Stimulated activated CD8-positive, alpha-beta memory T cell treated with anti-CD3 and anti-CD28 coated beads, Interleukin-4, amount 100 ng/mL, for 4 hours (primary cell): ENCODE data around the gene NTM.

Experiments used
- DNase-seq, 2 donors: peaks; one replicate each; pipeline ENCODE4 v3.0.0-alpha.2; 2020; ENCODE audit warnings: low read depth in 2 of 2, low spot score in 1 of 2

The NTM gene

GRCh38 chr11:131880976-131881375 lies 510.6 kb downstream of the NTM start:
- DNase-seq, result no peak

DNA sequence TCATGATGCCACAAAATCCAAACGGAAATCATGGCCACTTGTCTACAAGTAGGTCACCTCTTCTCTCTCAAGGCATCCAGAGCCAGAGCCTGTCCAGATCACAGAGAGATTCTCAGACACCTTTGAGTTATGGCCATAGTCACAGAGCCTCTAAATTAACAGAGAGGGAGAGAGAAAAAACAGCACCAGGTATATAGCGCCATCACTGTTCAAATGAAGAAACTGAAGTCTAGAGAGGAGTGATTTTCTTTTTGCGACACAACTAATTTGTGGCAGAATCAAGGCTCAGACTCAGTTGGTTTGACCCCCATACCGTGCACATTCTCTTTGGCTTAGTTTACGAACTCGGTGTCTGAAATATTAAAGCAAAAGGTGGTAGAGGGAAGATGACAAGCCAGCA lies 512.9 kb downstream of the NTM start:
- no peak for DNase-seq

DNA sequence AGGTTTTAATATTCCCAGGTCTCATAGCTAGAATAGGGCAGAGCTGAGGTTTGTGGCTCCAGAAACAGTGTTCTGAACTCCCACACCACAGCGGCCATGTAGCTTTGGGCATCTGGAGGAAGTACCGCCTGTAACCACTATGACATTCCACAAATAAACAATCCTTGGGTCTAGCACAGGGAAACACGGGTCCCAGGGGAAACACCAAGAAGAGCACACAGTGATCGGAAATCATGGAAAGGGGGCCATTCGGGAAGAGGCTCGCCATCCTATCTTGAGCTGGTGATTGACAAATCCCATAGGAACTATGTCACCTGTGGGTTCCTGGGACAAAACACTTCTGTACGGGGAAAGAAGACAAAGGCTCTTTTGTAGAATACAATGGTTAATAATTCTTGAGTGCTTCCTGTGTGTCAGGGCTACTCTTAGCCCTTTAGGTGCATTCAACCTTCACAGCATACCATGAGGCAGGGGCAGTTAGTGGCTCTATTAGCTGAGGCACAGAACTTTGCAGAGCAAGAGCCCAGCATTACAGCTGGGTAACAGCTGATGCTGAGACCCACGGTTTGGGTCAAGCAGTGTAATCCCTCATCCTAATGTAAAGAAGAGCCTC lies 514.2 kb downstream of the NTM start:
- DNase-seq, result no peak

DNA sequence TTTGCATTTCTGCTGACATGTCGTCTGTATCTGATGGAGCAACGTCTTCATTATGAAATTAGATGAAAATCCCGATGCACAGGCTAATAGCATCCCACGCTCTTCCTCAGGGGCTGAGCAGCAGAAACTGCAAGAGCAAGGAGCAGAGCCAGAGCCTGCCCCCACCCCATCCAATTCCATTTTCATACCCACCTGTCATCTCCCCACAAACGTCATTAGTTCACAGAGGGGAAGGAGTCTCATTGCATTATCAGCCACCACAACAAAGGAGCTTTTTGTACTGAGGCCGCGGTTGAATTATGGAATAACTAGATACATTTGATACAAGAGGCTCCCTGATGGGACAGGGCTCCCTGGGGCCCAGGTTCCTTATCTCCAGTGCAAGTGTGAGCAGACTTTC lies 515.0 kb downstream of the NTM start:
- no peak for DNase-seq

GRCh38 chr11:131886201-131886600 lies 515.8 kb downstream of the NTM start:
- DNase-seq, result no peak

DNA sequence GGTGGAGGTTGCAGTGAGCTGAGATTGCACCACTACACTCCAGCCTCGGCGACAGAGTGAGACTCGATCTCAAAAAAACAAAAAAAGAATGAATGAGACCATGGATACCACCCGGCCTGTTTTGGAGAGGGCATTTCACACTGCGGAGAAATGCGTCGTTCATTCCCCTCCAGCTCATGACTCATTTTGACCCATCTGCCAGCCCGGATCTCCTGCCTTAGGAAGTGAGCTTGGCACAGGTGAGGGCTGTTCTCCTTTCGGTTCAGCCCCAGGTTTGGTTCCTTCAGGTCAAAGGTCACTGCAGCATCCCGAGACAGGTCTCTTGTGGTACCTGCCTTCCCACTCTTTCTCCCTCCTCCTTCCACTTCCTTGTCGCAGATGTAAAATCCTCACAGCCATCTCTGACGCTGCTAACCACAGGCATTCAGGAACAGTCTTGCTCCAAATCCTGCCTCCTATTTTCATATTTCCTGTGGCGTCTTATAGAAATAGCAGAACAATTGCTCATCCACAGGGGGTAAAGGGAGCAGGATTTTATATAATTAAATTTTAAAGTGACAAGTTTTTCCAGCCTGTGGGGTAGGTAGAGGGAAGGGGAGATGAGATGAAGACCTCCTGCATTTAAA lies 517.9 kb downstream of the NTM start:
- no peak for DNase-seq

DNA sequence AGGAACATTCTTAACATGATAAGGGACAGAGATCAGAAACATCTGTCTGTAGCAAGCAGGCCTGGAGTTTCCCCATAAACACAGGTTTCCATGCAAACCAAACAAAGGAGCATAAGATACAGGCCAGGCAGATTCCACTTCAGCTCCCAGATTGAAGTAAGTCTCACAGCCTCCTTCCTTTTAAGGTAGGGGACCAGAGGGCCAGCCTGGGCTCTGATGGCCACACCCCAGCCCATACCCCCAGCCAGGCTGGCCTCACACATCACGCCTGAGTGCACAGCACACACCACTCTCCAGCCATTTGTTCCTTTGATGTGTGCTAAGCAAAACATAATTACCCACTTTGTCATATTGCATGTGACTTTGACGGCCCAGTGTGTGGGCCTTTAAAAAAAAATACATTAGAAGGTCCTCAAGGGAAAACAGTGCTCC lies 518.7 kb downstream of the NTM start:
- no peak for DNase-seq

- no peak for DNase-seq
Observed at GRCh38 chr11:131889760-131890581, 519.6 kb downstream of the NTM start.

- no peak for DNase-seq
Observed at GRCh38 chr11:131893103-131893890, 522.9 kb downstream of the NTM start.

DNA sequence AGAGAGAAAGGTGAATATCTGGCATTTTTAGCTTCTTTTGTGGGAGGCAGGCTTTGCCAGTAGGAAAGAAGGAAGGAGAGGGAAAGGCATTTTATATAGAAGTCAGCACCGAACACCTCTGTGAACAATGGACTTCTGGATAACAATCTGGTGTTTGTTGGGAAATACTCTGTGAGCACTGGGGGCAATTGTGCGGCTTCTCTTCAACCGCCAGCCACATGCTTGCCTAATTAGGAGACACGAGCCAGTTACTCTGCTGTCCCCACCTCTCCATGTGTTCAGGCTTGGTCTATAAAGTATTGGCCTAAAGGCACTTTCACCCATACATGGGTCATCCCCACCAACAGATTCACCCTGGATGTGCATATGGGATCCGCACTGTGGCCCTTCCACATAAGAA lies 523.6 kb downstream of the NTM start:
- DNase-seq, result no peak

DNA sequence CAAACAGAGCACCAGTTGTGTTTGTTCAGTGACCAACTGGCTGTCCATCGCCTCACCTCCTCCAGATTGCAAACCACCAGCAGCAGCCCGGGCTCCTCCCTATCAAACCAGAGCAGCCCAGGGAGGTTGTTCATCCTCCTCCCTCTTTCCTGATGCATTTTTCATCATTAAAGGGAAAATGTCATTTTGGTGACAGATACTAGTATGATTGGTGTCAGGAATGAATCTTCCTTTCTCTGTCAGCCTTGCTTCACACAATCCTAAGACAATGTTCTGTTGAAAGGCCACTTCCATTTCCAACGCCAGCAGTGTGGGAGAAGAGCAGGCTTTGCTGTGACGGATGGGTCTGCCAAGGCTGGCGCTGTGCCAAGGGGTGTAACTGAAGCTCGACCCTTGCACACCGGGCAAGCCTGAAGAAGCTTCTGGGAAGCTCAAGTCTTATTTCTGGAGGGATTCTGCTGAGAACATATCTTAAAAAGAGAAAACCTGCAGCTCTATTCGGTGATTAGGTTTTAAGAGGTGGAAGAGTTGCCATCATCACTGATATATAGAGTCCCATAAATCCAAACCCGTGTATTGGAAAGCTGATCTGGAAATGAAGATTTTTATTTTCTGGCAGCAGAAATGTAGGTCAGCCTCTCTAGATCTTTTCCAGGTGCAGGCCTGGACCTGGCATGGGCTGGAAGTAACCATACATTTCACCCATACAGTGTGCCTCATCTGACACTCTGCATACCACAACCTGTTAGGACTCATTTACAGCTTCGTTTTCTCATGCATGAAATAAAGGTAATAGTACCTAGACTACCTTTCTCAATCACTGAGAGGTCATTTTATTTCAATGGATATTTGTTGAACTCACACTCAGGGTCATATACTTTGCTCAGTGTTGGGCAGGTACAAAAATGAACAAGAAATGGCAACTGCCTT lies 524.5 kb downstream of the NTM start:
- DNase-seq, result no peak

GRCh38 chr11:131895865-131896264 lies 525.5 kb downstream of the NTM start:
- DNase-seq, result no peak

GRCh38 chr11:131896978-131897615 lies 526.7 kb downstream of the NTM start:
- no peak for DNase-seq

- no peak for DNase-seq
Observed at GRCh38 chr11:131897956-131898355, 527.5 kb downstream of the NTM start.

GRCh38 chr11:131898949-131899348 lies 528.5 kb downstream of the NTM start:
- DNase-seq, result no peak

- no peak for DNase-seq
Observed at GRCh38 chr11:131899950-131900580, 529.6 kb downstream of the NTM start.

DNA sequence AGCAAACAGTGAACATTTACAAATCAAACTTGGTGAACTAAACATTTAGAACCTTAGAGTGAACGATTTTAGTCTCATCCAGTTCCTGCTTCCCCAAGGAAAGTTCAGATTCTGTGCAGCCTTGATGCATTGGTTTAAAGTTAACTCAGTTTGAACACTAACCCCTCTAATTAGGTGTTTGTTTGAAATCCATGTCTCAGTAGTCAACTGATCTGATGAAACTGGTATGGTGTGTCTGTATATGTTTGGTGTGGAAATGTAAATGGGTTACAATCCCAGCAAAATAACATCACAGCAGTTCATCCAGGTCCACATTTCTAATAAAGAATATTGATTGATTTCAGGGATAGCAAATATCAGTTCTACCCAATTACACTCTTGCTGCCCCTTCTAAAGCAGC lies 532.0 kb downstream of the NTM start:
- no peak for DNase-seq

GRCh38 chr11:131903074-131903473 lies 532.7 kb downstream of the NTM start:
- no peak for DNase-seq

DNA sequence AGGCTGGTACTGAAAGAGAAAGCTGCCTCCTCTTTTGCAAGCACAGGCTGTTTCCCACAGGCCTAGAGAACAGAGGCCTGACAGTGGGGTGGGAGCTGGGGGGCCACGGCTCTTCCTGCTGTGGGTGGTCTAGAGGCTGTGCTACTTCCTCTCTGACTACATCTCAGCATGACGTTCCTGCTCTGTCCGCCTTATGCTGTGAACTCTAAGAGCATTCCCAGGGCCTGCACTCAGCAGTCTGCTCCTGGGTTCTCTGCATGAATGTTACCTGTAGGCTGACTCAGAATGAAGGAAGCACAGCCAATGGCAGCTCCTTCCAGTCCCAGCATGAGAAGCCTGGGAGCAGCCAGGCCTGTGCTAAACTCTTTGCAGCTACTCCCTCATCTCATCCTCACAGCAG lies 534.3 kb downstream of the NTM start:
- DNase-seq, result no peak

DNA sequence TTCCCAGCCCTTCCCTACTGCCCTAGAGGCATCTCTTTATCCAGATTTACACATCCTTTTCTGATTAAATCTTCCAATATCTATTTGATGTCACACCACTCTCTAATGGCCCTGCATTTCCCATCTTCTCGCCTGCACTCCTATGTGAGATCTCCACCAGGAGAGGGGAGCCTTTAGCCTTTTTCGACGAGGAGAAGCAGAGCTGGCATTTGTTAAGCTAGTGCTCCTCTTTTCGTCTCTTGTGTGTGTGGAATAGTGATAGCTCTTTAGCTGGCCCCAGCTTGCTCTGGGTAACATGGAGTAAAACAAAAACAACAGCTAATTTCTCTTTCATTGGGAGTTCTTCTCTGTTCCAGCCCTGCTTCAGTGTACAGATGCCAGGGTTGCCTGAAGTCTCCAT lies 536.5 kb downstream of the NTM start:
- DNase-seq, result no peak
